ENCODE data around the gene NAGS. TPM values are rescaled to one million over a fixed set of nuclear protein-coding genes. Genes with fewer than 3 reads are reported as not detected.
"Not testable (repeated sequence)": the region's sequence is repeated elsewhere in the genome, so short reads cannot be mapped to it uniquely, and the experiment has no call there.

NAGS gene
- total RNA-seq, 1 experiment from 2014 or later = 1.6 TPM

- intact Hi-C loops (cut with micrococcal nuclease) = no loop called here
- Mint-ChIP-seq H3K36me3 (ENCODE audit: insufficient read depth, unreplicated experiment) (peaks cover 27% of the 10 kb centered on the region), H3K4me1 (ENCODE audit: insufficient read depth, unreplicated experiment) (peaks cover 5% of the 10 kb centered on the region), H3K9me3 (ENCODE audit: unreplicated experiment) (no peaks in the 10 kb centered on the region), H3K27me3 (ENCODE audit: insufficient read depth, unreplicated experiment) (no peaks in the 10 kb centered on the region), H3K4me3 (ENCODE audit: unreplicated experiment) (no peak overlapping the region), H3K27ac (ENCODE audit: low read depth, unreplicated experiment) (no peak overlapping the region)
- ChIA-PET POLR2A (no interaction called here), CTCF (interaction anchor here (1.1 to 1.2 kb wide), 2 partner anchors 74 to 156 kb away, joined by 3 read pairs; no protein-coding TSS in a partner anchor)
- no peak for DNase-seq (ENCODE audit: unreplicated experiment)
- TF ChIP-seq, protein P1, sequence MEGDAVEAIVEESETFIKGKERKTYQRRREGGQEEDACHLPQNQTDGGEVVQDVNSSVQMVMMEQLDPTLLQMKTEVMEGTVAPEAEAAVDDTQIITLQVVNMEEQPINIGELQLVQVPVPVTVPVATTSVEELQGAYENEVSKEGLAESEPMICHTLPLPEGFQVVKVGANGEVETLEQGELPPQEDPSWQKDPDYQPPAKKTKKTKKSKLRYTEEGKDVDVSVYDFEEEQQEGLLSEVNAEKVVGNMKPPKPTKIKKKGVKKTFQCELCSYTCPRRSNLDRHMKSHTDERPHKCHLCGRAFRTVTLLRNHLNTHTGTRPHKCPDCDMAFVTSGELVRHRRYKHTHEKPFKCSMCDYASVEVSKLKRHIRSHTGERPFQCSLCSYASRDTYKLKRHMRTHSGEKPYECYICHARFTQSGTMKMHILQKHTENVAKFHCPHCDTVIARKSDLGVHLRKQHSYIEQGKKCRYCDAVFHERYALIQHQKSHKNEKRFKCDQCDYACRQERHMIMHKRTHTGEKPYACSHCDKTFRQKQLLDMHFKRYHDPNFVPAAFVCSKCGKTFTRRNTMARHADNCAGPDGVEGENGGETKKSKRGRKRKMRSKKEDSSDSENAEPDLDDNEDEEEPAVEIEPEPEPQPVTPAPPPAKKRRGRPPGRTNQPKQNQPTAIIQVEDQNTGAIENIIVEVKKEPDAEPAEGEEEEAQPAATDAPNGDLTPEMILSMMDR (IDR thresholded peaks at IDR 0.05; ENCODE audit: unreplicated experiment) = no peak
- BruUV-seq (replicated peaks) = no TSS peak
Observed at GRCh38 chr17:44012874-44013273, 8.5 kb downstream of the NAGS start.

- no peaks in the 10 kb centered on the region for H3K4me1 Mint-ChIP-seq (ENCODE audit: insufficient read depth, unreplicated experiment)
- peaks cover 27% of the 10 kb centered on the region for H3K36me3 Mint-ChIP-seq (ENCODE audit: insufficient read depth, unreplicated experiment)
- BruUV-seq (replicated peaks) = no TSS peak
- intact Hi-C loops (cut with micrococcal nuclease) = no loop called here
- H3K9me3 Mint-ChIP-seq (ENCODE audit: unreplicated experiment) = no peaks in the 10 kb centered on the region
- POLR2A ChIA-PET = interaction anchor here (0.8 to 1.4 kb wide), 3 partner anchors 52 to 172 kb away, joined by 3 to 10 read pairs (median 5); partner anchors contain the start of gene LSM12
- peak overlapping the region; percentile 98 for H3K27ac Mint-ChIP-seq (ENCODE audit: low read depth, unreplicated experiment)
- peak overlapping the region; percentile 96 for H3K4me3 Mint-ChIP-seq (ENCODE audit: unreplicated experiment)
- TF ChIP-seq, protein P1 (IDR thresholded peaks at IDR 0.05; ENCODE audit: unreplicated experiment) = no peak
- CTCF ChIA-PET = interaction anchor here (0.6 to 1.1 kb wide), 2 partner anchors 154 to 1095 kb away, joined by 3 read pairs; no protein-coding TSS in a partner anchor
- H3K27me3 Mint-ChIP-seq (ENCODE audit: insufficient read depth, unreplicated experiment) = no peaks in the 10 kb centered on the region
- DNase-seq (ENCODE audit: unreplicated experiment) = no peak
Observed at GRCh38 chr17:44014133-44014436, 9.7 kb downstream of the NAGS start.

GRCh38 chr17:44014437-44015172 lies 10.2 kb downstream of the NAGS start, which contains the start of gene TMEM101:
Gene TMEM101 (minus strand): TSS chr17:44014963. CDS start chr17:44014952, 11 bp downstream.
- intact Hi-C loops (cut with micrococcal nuclease) = no loop called here
- BruUV-seq (replicated peaks) = TSS peak; percentile 42
- POLR2A ChIA-PET = interaction anchor here (0.6 to 1.4 kb wide), 14 partner anchors 8 to 1223 kb away, joined by 3 to 10 read pairs (median 3); partner anchors contain the start of genes G6PC3 and LSM12

GRCh38 chr17:44021227-44021626 lies 16.8 kb downstream of the NAGS start:
- POLR2A ChIA-PET = interaction anchor here (1.8 kb wide), 1 partner anchor 20 kb away, joined by 5 read pairs; no protein-coding TSS in a partner anchor
- H3K27me3 Mint-ChIP-seq (ENCODE audit: insufficient read depth, unreplicated experiment); DNase-seq (ENCODE audit: unreplicated experiment); H3K4me3 Mint-ChIP-seq (ENCODE audit: unreplicated experiment); H3K4me1 Mint-ChIP-seq (ENCODE audit: insufficient read depth, unreplicated experiment); intact Hi-C loops (cut with micrococcal nuclease); H3K9me3 Mint-ChIP-seq (ENCODE audit: unreplicated experiment); H3K27ac Mint-ChIP-seq (ENCODE audit: low read depth, unreplicated experiment); CTCF ChIA-PET; BruUV-seq (replicated peaks): not testable (repeated sequence)
- H3K36me3 Mint-ChIP-seq (ENCODE audit: insufficient read depth, unreplicated experiment) = peaks cover 19% of the 10 kb centered on the region

More at GRCh38 chr17:44014437-44015172, 10.2 kb downstream of the NAGS start, which contains the start of gene TMEM101:
- peak; percentile 94 for DNase-seq (ENCODE audit: unreplicated experiment)
- Mint-ChIP-seq H3K4me1 (ENCODE audit: insufficient read depth, unreplicated experiment) (no peaks in the 10 kb centered on the region), H3K9me3 (ENCODE audit: unreplicated experiment) (no peaks in the 10 kb centered on the region), H3K27me3 (ENCODE audit: insufficient read depth, unreplicated experiment) (no peaks in the 10 kb centered on the region), H3K27ac (ENCODE audit: low read depth, unreplicated experiment) (peak within 1 kb of the TSS; percentile 98), H3K4me3 (ENCODE audit: unreplicated experiment) (peak within 1 kb of the TSS; percentile 96), H3K36me3 (ENCODE audit: insufficient read depth, unreplicated experiment) (peaks cover 22% of the 10 kb centered on the region)
- TF ChIP-seq, protein P1 (IDR thresholded peaks at IDR 0.05; ENCODE audit: unreplicated experiment) = no peak
- CTCF ChIA-PET = interaction anchor here (0.6 kb wide), 1 partner anchor 1096 kb away, joined by 3 read pairs; no protein-coding TSS in a partner anchor
